GM18505 (cell line): Measurements from ENCODE around the gene INPP4B.

Source experiments
- ATAC-seq: cut with Tn5 transposase; IDR thresholded peaks from one replicate; pipeline ENCODE4 v1.9.1; 2021; ENCODE audit not compliant: unreplicated experiment
- POLR2A ChIP-seq: IDR thresholded peaks from 4 replicates; pipeline ENCODE4 v1.6.1; 2011; ENCODE audit warnings: borderline replicate concordance; ENCODE audit not compliant: insufficient read depth, insufficient read length; ENCODE audit errors: extremely low read depth

Gene INPP4B

GRCh38 chr4:142596121-142596520 is 250.0 kb downstream of the INPP4B start:
- no peak for TF ChIP-seq POLR2A
- ATAC-seq, result no peak

- no peak for ATAC-seq
- TF ChIP-seq POLR2A, result no peak
These were observed 250.8 kb downstream of the INPP4B start for GRCh38 chr4:142595222-142595871.

- no peak for ATAC-seq
- TF ChIP-seq POLR2A, result no peak
These were observed 260.7 kb downstream of the INPP4B start for GRCh38 chr4:142585411-142585810.

DNA sequence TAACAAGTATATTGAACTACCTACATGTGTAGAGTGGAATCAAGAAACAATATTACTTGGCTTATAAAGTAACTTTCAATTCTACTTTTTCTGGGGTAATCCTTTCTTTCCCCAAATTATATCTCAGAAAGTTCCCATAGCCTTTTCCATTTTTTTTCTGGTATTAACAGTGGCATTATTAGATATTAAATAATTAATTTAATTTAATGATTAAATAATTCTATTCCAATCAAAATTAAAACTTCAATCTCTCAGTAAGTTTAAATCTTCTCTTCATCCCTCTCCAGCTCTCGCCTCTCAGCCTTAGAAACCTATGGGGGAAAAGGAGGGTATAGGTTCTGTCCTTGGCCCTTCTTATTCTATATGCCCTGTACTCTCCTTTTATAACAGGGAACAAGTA is 262.4 kb downstream of the INPP4B start:
- TF ChIP-seq POLR2A, result no peak
- ATAC-seq, result no peak

- TF ChIP-seq POLR2A, result no peak
- no peak for ATAC-seq
These were observed 263.8 kb downstream of the INPP4B start for GRCh38 chr4:142582340-142582739.

GRCh38 chr4:142581881-142582280 is 264.2 kb downstream of the INPP4B start:
- ATAC-seq, result no peak
- no peak for TF ChIP-seq POLR2A

GRCh38 chr4:142579443-142579842 is 266.7 kb downstream of the INPP4B start:
- ATAC-seq, result no peak
- no peak for TF ChIP-seq POLR2A

GRCh38 chr4:142574306-142574705 is 271.8 kb downstream of the INPP4B start:
- peak; percentile 62 for ATAC-seq
- TF ChIP-seq POLR2A, result no peak

- ATAC-seq, result no peak
- no peak for TF ChIP-seq POLR2A
These were observed 274.0 kb downstream of the INPP4B start for GRCh38 chr4:142572071-142572470.

DNA sequence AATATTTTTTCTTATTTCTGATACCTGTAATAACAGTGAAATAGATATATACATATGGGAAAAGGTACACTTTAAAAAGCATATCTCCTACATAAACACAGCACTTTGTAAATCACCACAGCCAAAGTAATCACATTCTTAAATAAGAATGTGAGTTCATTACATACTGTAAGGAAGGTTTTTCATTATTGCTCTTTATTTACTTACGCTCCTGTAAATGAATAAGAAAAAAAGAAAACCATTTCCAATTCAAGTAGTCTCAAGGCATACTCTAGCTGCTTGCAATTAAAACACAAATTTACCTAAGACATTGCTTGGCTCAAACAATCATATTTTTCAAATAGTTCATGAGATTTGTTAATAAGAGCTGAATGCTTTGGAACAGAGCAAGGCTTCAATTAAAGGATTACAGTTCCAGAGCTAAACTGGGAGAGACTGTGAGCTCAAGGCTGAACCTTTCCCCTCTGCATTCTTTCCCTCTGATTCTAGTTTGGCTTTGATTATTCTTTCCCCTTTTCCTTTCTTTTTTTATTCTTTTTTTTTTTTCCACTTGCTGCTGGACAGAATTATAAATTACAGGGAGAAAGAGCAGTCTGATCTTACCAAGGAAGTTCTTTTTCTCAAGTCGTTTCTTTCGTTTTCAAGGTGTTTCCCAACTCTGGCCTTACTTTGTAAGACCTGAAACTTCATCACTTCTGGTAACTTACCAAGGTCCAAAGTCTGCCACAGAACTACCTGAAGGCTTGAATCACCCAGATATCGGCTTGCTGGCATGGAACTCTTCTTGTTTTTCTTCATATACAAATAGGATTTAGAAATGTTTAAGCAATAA is 278.3 kb downstream of the INPP4B start:
- TF ChIP-seq POLR2A, result no peak
- no peak for ATAC-seq

DNA sequence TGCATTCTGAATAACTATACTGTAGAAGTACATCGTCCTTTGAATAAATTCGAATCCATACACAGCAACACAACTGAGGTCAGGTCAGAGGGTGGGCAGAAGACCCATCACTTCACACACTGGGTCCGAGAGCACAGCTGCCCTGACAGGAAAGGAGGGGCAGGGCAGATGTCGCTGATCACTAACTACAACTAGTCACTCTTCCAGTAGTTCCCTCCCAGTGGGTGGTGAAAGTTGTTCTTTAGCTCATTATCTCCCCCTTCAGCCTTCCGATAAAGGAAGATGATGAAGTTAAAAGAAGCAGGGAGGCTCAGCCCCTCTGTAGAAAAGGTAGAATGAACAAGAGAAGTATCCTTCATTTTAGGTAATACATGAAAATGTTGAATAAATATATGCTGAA is 278.9 kb downstream of the INPP4B start:
- ATAC-seq, result peak; percentile 48
- no peak for TF ChIP-seq POLR2A

DNA sequence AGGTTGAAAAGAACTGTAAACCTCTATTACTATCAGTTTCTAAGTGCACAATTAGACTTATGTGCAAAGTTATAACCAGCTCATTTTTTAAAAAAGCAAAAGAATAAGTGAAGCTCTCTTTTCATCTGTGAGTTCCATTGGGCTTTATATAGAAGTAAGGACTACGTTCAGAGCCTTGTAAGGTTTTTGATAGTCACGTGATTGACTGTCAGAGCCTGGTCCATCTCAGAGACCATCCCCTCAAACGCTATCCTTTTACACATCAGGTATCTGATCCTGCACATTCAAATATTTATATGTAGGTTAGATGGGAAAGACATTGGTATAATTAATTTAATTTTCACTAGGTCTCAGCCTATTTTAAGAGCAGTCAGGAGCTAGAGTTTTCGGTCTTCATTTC is 279.3 kb downstream of the INPP4B start:
- no peak for ATAC-seq
- no peak for TF ChIP-seq POLR2A

GRCh38 chr4:142566243-142566642 is 279.9 kb downstream of the INPP4B start:
- ATAC-seq, result no peak
- TF ChIP-seq POLR2A, result no peak

- no peak for ATAC-seq
- TF ChIP-seq POLR2A, result no peak
These were observed 280.3 kb downstream of the INPP4B start for GRCh38 chr4:142565771-142566170.
